Left lung (tissue), 10 donors: ENCODE data around the gene ZNF423. TPM values are rescaled to one million over a fixed set of nuclear protein-coding genes. Genes with fewer than 3 reads are reported as not detected.

ENCODE experiments used
- ATAC-seq: fragments of 200-7000 bp; cut with Tn5 transposase; one replicate; pipeline ENCODE4 v1.9.1; 2020; ENCODE audit warnings: moderate library complexity
- DNase-seq, 4 donors: peaks; one replicate each; pipeline ENCODE4 v3.0.0-alpha.2; 2013 to 2020
- H3K27ac ChIP-seq, 2 donors: fragments of 200-600 bp; sonication (generic) in 1 of 2; one replicate each; pipeline versions ENCODE4 v1.5.0 to v1.8.0; 2020 to 2021
- H3K27me3 ChIP-seq, 2 donors: fragments of 200-600 bp; sonication (generic) in 1 of 2; one replicate each; pipeline versions ENCODE4 v1.5.0 to v1.8.0; 2020 to 2021
- H3K36me3 ChIP-seq, 2 donors: fragments of 200-600 bp; sonication (generic) in 1 of 2; one replicate each; pipeline versions ENCODE4 v1.5.0 to v1.8.0; 2020 to 2021
- H3K4me1 ChIP-seq, 2 donors: fragments of 200-600 bp; one replicate each; pipeline ENCODE4 v1.8.0; 2021
- H3K4me3 ChIP-seq, 2 donors: fragments of 200-600 bp; sonication (generic) in 1 of 2; one replicate each; pipeline versions ENCODE4 v1.5.0 to v1.8.0; 2020 to 2021; ENCODE audit warnings: mild to moderate bottlenecking in 1 of 2
- H3K9me3 ChIP-seq, 2 donors: fragments of 200-600 bp; sonication (generic) in 1 of 2; one replicate each; pipeline versions ENCODE4 v1.5.0 to v1.8.0; 2020 to 2021
- CTCF ChIP-seq, 2 donors: fragments of 200-600 bp; sonication (generic) in 1 of 2; IDR thresholded peaks; one replicate each; pipeline versions ENCODE4 v1.5.0 to v1.8.0; 2021; ENCODE audit warnings: antibody characterized with exemption in 2 of 2
- intact Hi-C, 2 donors: fragments of 100-400 bp; cut with DNase I; formaldehyde crosslinking; loops; one replicate each; pipeline versions ENCODE4 v1.11.2 to v1.14.2; 2022
- polyA plus RNA-seq, 6 donors: library from polyadenylated mRNA; unstranded; fragments of 120-200 nt; gene quantifications; one replicate each; pipeline ENCODE4 v1.2.1, GENCODE V29; 2013; ENCODE audit not compliant: insufficient read length in 6 of 6
- total RNA-seq, 2 donors: library from RNA; stranded (reverse); fragmentation: NEBNext Ultra II Directional; extraction: Animal tissue kit (Norgen Biotek cat#: 25700); gene quantifications; one replicate each; pipeline ENCODE4 v1.2.1, GENCODE V29; 2021
- donor health status: DM: no; HTN: yes; CAD: no.
- donor health status: DM: no; HTN: no; CAD: no.

Gene ZNF423
- total and polyA plus RNA-seq, 8 donors, result 7.8 to 30.5 (median 26.6) TPM

DNA sequence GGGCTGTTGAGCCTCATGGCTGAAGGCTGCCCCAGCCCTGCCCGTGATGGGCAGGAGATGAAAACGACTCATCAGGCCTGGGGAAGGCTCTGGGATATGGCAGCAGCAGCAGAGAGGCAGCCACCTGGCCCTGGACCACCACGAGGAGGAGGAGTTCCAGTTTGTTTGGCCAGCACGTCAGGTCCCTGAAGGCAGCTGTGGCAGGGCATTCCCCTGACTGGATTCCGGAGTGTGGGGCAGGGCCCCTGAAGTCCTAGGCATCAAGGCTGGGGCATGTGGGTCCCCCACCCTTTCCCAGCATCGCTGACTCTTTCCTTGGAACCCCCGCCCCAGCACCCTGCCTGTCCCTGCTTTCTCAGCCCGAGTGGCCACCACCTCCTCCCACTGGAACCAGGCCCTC is 197.4 kb downstream of the ZNF423 start:
- H3K27ac ChIP-seq, result no peak overlapping the region
- intact Hi-C loops, result no loop called here
- no peak for TF ChIP-seq CTCF (IDR thresholded peaks at IDR 0.05)
- ATAC-seq, result no peak
- H3K36me3 ChIP-seq, result no peaks in the 10 kb centered on the region
- no peaks in the 10 kb centered on the region for H3K27me3 ChIP-seq
- DNase-seq, result no peak
- H3K9me3 ChIP-seq, result no peaks in the 10 kb centered on the region
- no peak overlapping the region for H3K4me3 ChIP-seq
- H3K4me1 ChIP-seq, result peaks cover under 1 to 2% of the 10 kb centered on the region in 2 donors

DNA sequence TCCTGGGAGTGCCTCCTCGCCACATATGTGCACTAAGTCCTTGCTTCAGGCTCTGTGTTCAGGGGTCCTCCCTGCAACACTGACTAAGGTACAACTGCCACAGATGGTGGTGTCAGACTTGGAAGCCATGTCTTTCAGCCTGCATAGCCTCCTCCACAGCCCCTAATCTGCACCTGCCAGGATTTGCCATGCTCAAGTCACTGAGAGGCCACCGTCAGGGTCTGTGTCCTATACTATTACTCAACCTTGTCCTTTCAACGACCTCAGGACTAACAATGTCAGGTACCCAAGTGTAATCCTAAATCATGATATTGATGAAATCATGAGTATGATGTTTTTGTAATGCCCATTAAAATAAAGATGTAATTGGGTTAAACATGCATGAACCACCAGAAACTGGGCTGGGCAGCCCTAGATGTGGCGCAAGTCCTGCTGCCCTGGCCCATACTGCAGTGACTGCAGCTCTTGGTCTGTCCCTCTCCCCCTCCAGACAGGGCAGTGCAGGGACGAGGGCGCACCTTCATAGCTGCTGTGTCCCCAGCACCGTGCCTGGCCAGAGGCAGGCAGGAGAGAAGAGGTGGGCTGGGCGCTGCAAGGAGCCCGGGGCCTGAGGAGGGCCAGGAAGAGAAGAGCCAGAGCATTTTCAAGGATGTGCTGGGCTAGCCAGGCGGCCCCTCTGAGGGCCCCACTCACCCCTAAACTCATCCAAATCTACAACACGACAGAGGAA is 198.0 kb downstream of the ZNF423 start:
- H3K27ac ChIP-seq, result no peak overlapping the region
- no peaks in the 10 kb centered on the region for H3K9me3 ChIP-seq
- no peaks in the 10 kb centered on the region for H3K36me3 ChIP-seq
- intact Hi-C loops, result no loop called here
- no peak for TF ChIP-seq CTCF (IDR thresholded peaks at IDR 0.05)
- DNase-seq (no peak), ATAC-seq (no peak)
- H3K4me3 ChIP-seq, result no peak overlapping the region
- no peaks in the 10 kb centered on the region for H3K4me1 ChIP-seq
- H3K27me3 ChIP-seq, result no peaks in the 10 kb centered on the region

DNA sequence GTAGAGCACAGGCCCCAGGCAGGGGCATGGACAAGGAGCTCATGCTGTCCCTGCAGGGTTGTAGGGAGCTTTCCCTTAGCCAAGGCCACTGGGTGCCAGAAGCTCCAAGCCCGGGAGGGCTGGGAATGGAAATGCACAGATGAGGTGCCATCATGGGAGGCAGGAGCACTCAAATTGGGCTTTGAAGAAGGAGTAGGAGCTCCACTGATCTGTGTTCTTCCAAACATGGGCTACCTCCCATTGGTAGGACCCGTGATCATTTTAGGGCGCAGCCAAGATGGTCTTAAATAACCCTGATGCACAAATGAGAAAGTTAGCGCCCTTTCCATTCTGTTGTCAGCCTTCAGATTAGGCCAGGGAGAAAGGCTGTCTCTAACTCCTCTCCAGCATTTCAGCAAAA is 201.5 kb downstream of the ZNF423 start:
- Histone ChIP-seq H3K27ac (no peak overlapping the region), H3K4me3 (no peak overlapping the region), H3K27me3 (no peaks in the 10 kb centered on the region), H3K4me1 (no peaks in the 10 kb centered on the region), H3K9me3 (no peaks in the 10 kb centered on the region), H3K36me3 (no peaks in the 10 kb centered on the region)
- DNase-seq (no peak), ATAC-seq (no peak)
- intact Hi-C loops, result no loop called here
- TF ChIP-seq CTCF (IDR thresholded peaks at IDR 0.05), result no peak

GRCh38 chr16:49653577-49653976 is 202.3 kb downstream of the ZNF423 start:
- Histone ChIP-seq H3K4me3 (no peak overlapping the region), H3K4me1 (no peaks in the 10 kb centered on the region), H3K27me3 (no peaks in the 10 kb centered on the region), H3K36me3 (no peaks in the 10 kb centered on the region), H3K27ac (no peak overlapping the region), H3K9me3 (peaks cover 0 to 5% of the 10 kb centered on the region in 2 donors)
- ATAC-seq, result no peak
- no peak for DNase-seq
- intact Hi-C loops, result no loop called here
- TF ChIP-seq CTCF (IDR thresholded peaks at IDR 0.05), result no peak

GRCh38 chr16:49653173-49653570 is 202.7 kb downstream of the ZNF423 start:
- no peaks in the 10 kb centered on the region for H3K36me3 ChIP-seq
- H3K27me3 ChIP-seq, result no peaks in the 10 kb centered on the region
- TF ChIP-seq CTCF (IDR thresholded peaks at IDR 0.05), result no peak
- intact Hi-C loops, result no loop called here
- no peak for DNase-seq
- no peak overlapping the region for H3K27ac ChIP-seq
- no peak for ATAC-seq
- no peaks in the 10 kb centered on the region for H3K4me1 ChIP-seq
- peaks cover 0 to 9% of the 10 kb centered on the region in 2 donors for H3K9me3 ChIP-seq
- no peak overlapping the region for H3K4me3 ChIP-seq
